Prostate gland (tissue), 2 donors: ENCODE data around the gene SAT1.

Experiments
- CTCF ChIP-seq, 4 experiments: fragments of 200-600 bp in 2 of 4; fragments of 450-650 bp in 2 of 4; sonication (generic) in 2 of 4; IDR thresholded peaks; 1 replicate in 3 of 4; 2 replicates in 1 of 4; pipeline ENCODE4 v1.5.1; 2016 to 2019; ENCODE audit warnings: antibody characterized with exemption in 4 of 4, mild to moderate bottlenecking in 2 of 4, moderate library complexity in 2 of 4
- POLR2AphosphoS5 ChIP-seq: sonication (generic); formaldehyde crosslinking; IDR thresholded peaks from one replicate; pipeline ENCODE4 v1.6.1; 2017; ENCODE audit warnings: antibody characterized with exemption

- TF ChIP-seq CTCF (IDR thresholded peaks at IDR 0.05): no peak
- no peak for TF ChIP-seq POLR2AphosphoS5
These were observed 2.6 kb downstream of the SAT1 start for GRCh38 chrX:23785580-23785979.
